GM06990 (cell line): ENCODE data around the gene FYB2.

Experiments
- DNase-seq: peaks from one replicate; pipeline ENCODE4 v3.0.0-alpha.2; 2011; ENCODE audit not compliant: insufficient read length; ENCODE audit errors: extremely low read depth
- H3K27me3 ChIP-seq: replicated peaks from 2 replicates; pipeline ENCODE4 v1.6.0; 2011; ENCODE audit warnings: low read length; ENCODE audit not compliant: control insufficient read depth, insufficient read depth
- H3K36me3 ChIP-seq: 2 replicates; pipeline ENCODE4 v1.5.1; 2011; ENCODE audit warnings: low read length; ENCODE audit not compliant: control insufficient read depth, insufficient read depth
- H3K4me3 ChIP-seq: replicated peaks from 2 replicates; pipeline ENCODE4 v1.5.1; 2011; ENCODE audit warnings: low read depth, mild to moderate bottlenecking, control low read depth, low read length
- TF ChIP-seq, protein P1 (sequence below): IDR thresholded peaks from 2 replicates; pipeline ENCODE4 v1.5.1; 2011; ENCODE audit warnings: low read length, control low read depth, mild to moderate bottlenecking, inconsistent platforms; ENCODE audit not compliant: insufficient read depth, poor library complexity, severe bottlenecking

The FYB2 gene

DNA sequence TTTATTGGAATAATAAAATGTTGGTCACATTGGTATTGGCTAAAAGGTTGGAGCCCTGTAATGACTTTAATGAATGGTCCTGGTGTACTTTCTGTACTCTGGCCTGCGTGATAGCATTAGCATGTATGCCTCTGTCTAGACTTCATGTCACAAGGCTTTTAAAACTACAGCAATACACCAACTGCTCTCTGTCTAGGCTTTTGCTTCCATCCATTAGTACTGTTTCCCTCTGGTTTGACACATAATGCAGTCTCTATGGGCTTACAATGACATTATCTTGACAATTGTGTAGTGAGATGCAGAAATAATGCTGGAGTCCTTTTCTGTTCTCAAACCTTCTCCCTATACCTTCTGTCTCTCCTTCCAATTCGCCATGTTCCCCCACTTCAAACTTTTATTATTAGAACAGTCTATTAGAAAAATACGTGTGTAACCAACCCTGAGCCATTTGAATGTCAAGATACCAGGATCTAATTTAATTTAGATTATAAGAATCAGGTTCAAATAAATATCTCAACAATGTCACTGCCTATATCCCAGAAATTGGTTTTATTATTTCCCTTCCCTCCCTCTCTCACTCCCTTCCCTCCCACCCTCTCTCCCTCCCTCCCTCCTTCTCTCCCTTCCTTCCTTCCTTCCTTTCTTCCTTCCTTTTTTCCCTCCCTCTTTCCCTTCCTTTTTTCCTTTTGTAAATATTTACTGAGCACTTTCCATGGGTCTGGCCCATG lies 44.2 kb upstream of the FYB2 start:
- H3K36me3 ChIP-seq: no peaks in the 10 kb centered on the region
- H3K27me3 ChIP-seq: no peaks in the 10 kb centered on the region; the same call in 1 of the 2 replicates
- TF ChIP-seq, protein P1, sequence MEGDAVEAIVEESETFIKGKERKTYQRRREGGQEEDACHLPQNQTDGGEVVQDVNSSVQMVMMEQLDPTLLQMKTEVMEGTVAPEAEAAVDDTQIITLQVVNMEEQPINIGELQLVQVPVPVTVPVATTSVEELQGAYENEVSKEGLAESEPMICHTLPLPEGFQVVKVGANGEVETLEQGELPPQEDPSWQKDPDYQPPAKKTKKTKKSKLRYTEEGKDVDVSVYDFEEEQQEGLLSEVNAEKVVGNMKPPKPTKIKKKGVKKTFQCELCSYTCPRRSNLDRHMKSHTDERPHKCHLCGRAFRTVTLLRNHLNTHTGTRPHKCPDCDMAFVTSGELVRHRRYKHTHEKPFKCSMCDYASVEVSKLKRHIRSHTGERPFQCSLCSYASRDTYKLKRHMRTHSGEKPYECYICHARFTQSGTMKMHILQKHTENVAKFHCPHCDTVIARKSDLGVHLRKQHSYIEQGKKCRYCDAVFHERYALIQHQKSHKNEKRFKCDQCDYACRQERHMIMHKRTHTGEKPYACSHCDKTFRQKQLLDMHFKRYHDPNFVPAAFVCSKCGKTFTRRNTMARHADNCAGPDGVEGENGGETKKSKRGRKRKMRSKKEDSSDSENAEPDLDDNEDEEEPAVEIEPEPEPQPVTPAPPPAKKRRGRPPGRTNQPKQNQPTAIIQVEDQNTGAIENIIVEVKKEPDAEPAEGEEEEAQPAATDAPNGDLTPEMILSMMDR: no peak
- no peak for DNase-seq
- H3K4me3 ChIP-seq: no peak overlapping the region

DNA sequence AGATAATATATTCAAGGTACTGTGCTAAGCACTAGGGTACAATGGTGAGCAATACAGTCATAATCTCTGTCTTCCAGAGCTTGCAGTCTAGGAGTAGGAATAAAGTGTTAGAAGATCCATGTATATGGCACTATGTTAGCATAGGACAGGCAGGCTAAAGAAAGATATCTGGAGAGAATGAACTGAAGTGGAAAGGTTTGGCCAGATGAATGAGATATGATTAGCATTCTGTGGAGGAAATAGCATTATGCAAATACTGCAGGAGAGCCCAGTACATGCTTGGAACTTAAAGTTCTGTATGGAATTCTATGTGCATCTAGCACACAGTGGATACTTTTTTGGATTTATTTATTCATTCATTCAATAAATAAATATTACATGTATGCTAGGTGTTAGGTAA lies 40.1 kb upstream of the FYB2 start:
- TF ChIP-seq, protein P1: no peak
- Histone ChIP-seq H3K27me3 (no peaks in the 10 kb centered on the region; the same call in 1 of the 2 replicates), H3K36me3 (no peaks in the 10 kb centered on the region), H3K4me3 (no peak overlapping the region)
- DNase-seq: no peak

DNA sequence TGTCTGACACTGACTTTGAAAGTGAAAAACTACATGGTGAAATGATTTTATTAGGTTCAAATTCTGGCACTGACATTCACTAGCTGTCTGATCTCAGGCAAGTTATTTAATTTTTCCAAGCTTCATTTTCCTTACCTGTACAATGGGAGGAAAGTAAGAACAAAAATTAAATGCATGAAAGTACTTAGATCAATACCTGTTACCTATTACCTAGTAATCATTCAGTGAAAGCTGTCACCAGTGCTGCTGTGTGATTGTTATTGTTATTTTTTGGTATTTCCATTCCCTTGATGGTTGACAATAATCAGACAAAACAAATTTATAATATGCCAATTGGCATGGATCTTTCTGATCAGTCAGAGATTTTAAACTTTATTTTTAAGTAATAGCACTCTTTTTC lies 37.0 kb upstream of the FYB2 start:
- TF ChIP-seq, protein P1: no peak
- no peaks in the 10 kb centered on the region for H3K27me3 ChIP-seq
- no peak for DNase-seq
- H3K4me3 ChIP-seq: no peak overlapping the region
- no peaks in the 10 kb centered on the region for H3K36me3 ChIP-seq

DNA sequence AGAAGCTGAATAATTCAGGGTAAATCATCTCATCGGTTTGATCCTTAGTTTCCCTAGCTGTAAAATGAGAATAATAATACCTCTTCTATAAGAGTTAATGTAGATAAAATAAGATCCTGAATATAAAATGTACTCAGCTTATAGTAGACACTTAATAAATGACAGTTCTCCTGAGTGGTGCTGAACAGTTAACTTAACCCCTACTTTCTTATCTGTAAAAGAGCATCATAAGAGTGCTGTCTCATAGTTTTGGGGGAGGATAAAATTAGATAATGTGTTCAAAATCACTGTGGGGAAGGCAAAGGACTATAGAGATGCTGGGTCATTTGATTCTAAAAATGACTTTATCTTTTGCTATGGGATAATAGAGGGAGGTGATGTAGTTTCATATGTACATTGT lies 36.0 kb upstream of the FYB2 start:
- Histone ChIP-seq H3K36me3 (no peaks in the 10 kb centered on the region), H3K27me3 (no peaks in the 10 kb centered on the region), H3K4me3 (no peak overlapping the region)
- TF ChIP-seq, protein P1: no peak
- no peak for DNase-seq

DNA sequence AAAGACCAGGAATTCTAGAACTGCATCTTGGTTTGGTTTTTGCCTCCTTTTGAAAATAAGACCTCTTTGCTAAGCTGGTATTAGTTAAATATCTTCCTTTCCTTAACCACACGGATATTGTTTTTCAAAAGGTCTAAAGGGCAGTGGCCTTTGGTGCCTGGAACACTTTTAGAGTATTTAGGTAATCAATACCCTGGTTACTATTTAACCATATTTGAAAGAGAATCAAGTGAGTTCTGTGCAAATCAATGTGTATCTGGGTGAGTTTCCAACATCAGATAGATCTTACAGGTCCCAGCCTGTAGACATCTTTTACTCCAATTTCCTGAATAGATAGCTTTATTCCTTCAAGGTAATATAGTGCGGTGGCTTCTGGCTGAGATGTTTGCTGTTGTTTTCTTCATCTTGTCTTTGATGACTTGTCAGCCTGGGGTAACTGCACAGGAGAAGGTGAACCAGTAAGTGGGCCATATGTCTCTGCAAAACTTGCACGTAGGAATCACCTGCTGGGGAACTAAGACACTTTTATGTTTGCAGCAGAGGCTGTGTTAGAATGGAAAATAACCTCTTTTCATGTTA lies 35.4 kb upstream of the FYB2 start, which contains the start of gene C8A:
Gene C8A, plus strand, starts transcription at position 277 of the 579 bp plus-strand sequence. Its CDS starts 105 bp downstream, at position 382.
- TF ChIP-seq, protein P1: no peak
- Histone ChIP-seq H3K4me3 (no peak within 1 kb of the TSS), H3K27me3 (no peaks in the 10 kb centered on the region), H3K36me3 (no peaks in the 10 kb centered on the region)
- DNase-seq: no peak
